Measurements from ENCODE around the gene FAM163A.

GRCh38 chr1:179818260-179818659, 75.2 kb downstream of the FAM163A start:
- TF ChIP-seq EZH2 (IDR thresholded peaks at IDR 0.05) (no peak), POLR2AphosphoS5 (IDR thresholded peaks at IDR 0.05; ENCODE audit: borderline replicate concordance, low read depth, low read length) (no peak), FOXP2 (optimal IDR thresholded peaks at IDR 0.05; ENCODE audit: control extremely low read depth, extremely low read length, insufficient read depth) (no peak)

All from SK-N-MC (cell line).